HEK293 (cell line): ENCODE data around the gene ZNF471.

ENCODE experiments used
- BCL11A ChIP-seq: fragments of 450-650 bp; formaldehyde crosslinking; IDR thresholded peaks from 2 replicates; pipeline ENCODE4 v1.5.1; 2016; ENCODE audit warnings: low read depth, missing biosample characterization, missing genetic modification characterization
- BCL11B ChIP-seq: fragments of 450-650 bp; formaldehyde crosslinking; IDR thresholded peaks from 2 replicates; pipeline ENCODE4 v1.5.1; 2016; ENCODE audit warnings: low read depth, missing biosample characterization, missing genetic modification characterization
- ELK4 ChIP-seq: IDR thresholded peaks from 2 replicates; pipeline ENCODE4 v1.6.1; 2011; ENCODE audit warnings: mild to moderate bottlenecking, low read depth, low read length, borderline replicate concordance
- GLIS1 ChIP-seq: fragments of 450-650 bp; formaldehyde crosslinking; IDR thresholded peaks from 2 replicates; pipeline ENCODE4 v1.5.1; 2016; ENCODE audit warnings: missing biosample characterization, missing genetic modification characterization
- KLF1 ChIP-seq: fragments of 450-650 bp; formaldehyde crosslinking; IDR thresholded peaks from 2 replicates; pipeline ENCODE4 v1.5.1; 2016; ENCODE audit warnings: missing biosample characterization, missing genetic modification characterization
- KLF17 ChIP-seq: fragments of 450-650 bp; formaldehyde crosslinking; IDR thresholded peaks from 2 replicates; pipeline ENCODE4 v1.5.1; 2016; ENCODE audit warnings: missing biosample characterization, missing genetic modification characterization
- KLF8 ChIP-seq: fragments of 450-650 bp; formaldehyde crosslinking; IDR thresholded peaks from 2 replicates; pipeline ENCODE4 v1.5.1; 2016; ENCODE audit warnings: missing biosample characterization, missing genetic modification characterization
- KLF9 ChIP-seq: fragments of 450-650 bp; formaldehyde crosslinking; IDR thresholded peaks from 2 replicates; pipeline ENCODE4 v1.5.1; 2016; ENCODE audit warnings: missing biosample characterization, missing genetic modification characterization, low read depth
- PBX3 ChIP-seq: sonication (generic); formaldehyde crosslinking; IDR thresholded peaks from 2 replicates; pipeline ENCODE4 v1.8.1; 2022; ENCODE audit warnings: mild to moderate bottlenecking, moderate library complexity, missing genetic modification reagents
- SP3 ChIP-seq: fragments of 450-650 bp; formaldehyde crosslinking; IDR thresholded peaks from 2 replicates; pipeline ENCODE4 v1.5.1; 2016; ENCODE audit warnings: missing biosample characterization, missing genetic modification characterization
- WT1 ChIP-seq: fragments of 450-650 bp; formaldehyde crosslinking; IDR thresholded peaks from 2 replicates; pipeline ENCODE4 v1.5.1; 2016; ENCODE audit warnings: missing biosample characterization, missing genetic modification characterization
- YY1 ChIP-seq: fragments of 450-650 bp; formaldehyde crosslinking; IDR thresholded peaks from 2 replicates; pipeline ENCODE4 v1.5.1; 2018; ENCODE audit warnings: missing biosample characterization, missing genetic modification characterization
- ZBTB26 ChIP-seq: fragments of 450-650 bp; formaldehyde crosslinking; optimal IDR thresholded peaks from 2 replicates; pipeline ENCODE3; 2016; ENCODE audit warnings: missing biosample characterization, mild to moderate bottlenecking, missing genetic modification characterization
- ZBTB8A ChIP-seq: fragments of 450-650 bp; formaldehyde crosslinking; IDR thresholded peaks from 2 replicates; pipeline ENCODE4 v1.5.1; 2016; ENCODE audit warnings: missing biosample characterization, missing genetic modification characterization
- ZEB2 ChIP-seq: fragments of 450-650 bp; formaldehyde crosslinking; IDR thresholded peaks from 2 replicates; pipeline ENCODE4 v1.5.1; 2016; ENCODE audit warnings: missing biosample characterization, missing genetic modification characterization
- ZNF114 ChIP-seq: fragments of 450-650 bp; formaldehyde crosslinking; IDR thresholded peaks from 2 replicates; pipeline ENCODE4 v1.5.0; 2017; ENCODE audit warnings: missing biosample characterization, missing genetic modification characterization
- ZNF121 ChIP-seq: fragments of 450-650 bp; formaldehyde crosslinking; IDR thresholded peaks from 2 replicates; pipeline ENCODE4 v1.5.1; 2016; ENCODE audit warnings: missing biosample characterization, missing genetic modification characterization
- ZNF140 ChIP-seq: fragments of 450-650 bp; formaldehyde crosslinking; IDR thresholded peaks from 2 replicates; pipeline ENCODE4 v1.5.1; 2016; ENCODE audit warnings: missing biosample characterization, missing genetic modification characterization
- ZNF18 ChIP-seq: fragments of 450-650 bp; formaldehyde crosslinking; IDR thresholded peaks from 2 replicates; pipeline ENCODE4 v1.5.1; 2016; ENCODE audit warnings: missing biosample characterization, missing genetic modification characterization
- ZNF311 ChIP-seq: fragments of 450-650 bp; formaldehyde crosslinking; IDR thresholded peaks from 2 replicates; pipeline ENCODE4 v1.5.1; 2017; ENCODE audit warnings: missing biosample characterization, missing genetic modification characterization, borderline replicate concordance
- ZNF350 ChIP-seq: fragments of 450-650 bp; formaldehyde crosslinking; IDR thresholded peaks from 2 replicates; pipeline ENCODE4 v1.5.0; 2017; ENCODE audit warnings: missing biosample characterization, mild to moderate bottlenecking, missing genetic modification characterization
- ZNF37A ChIP-seq: fragments of 450-650 bp; IDR thresholded peaks from 2 replicates; pipeline ENCODE4 v1.5.1; 2018; ENCODE audit warnings: missing biosample characterization, missing genetic modification characterization
- ZNF423 ChIP-seq: fragments of 450-650 bp; formaldehyde crosslinking; IDR thresholded peaks from 2 replicates; pipeline ENCODE4 v1.5.1; 2016; ENCODE audit warnings: missing biosample characterization, missing genetic modification characterization
- ZNF501 ChIP-seq: fragments of 450-650 bp; formaldehyde crosslinking; IDR thresholded peaks from 2 replicates; pipeline ENCODE4 v1.5.1; 2016; ENCODE audit warnings: missing biosample characterization, missing genetic modification characterization
- ZNF521 ChIP-seq: fragments of 450-650 bp; formaldehyde crosslinking; IDR thresholded peaks from 2 replicates; pipeline ENCODE4 v1.5.1; 2017; ENCODE audit warnings: missing biosample characterization, mild to moderate bottlenecking, missing genetic modification characterization
- ZNF626 ChIP-seq: fragments of 450-650 bp; sonication (Bioruptor Pico); formaldehyde crosslinking; IDR thresholded peaks from 2 replicates; pipeline ENCODE4 v1.5.1; 2018; ENCODE audit warnings: missing biosample characterization, missing genetic modification characterization, inconsistent platforms
- ZNF645 ChIP-seq: fragments of 450-650 bp; formaldehyde crosslinking; IDR thresholded peaks from 2 replicates; pipeline ENCODE4; 2016; ENCODE audit warnings: missing biosample characterization, missing genetic modification characterization
- ZNF670 ChIP-seq: fragments of 450-650 bp; formaldehyde crosslinking; IDR thresholded peaks from 2 replicates; pipeline ENCODE4 v1.5.1; 2016; ENCODE audit warnings: missing biosample characterization, missing genetic modification characterization, low read depth
- ZNF707 ChIP-seq: fragments of 450-650 bp; formaldehyde crosslinking; IDR thresholded peaks from 2 replicates; pipeline ENCODE4 v1.5.1; 2016; ENCODE audit warnings: missing biosample characterization, missing genetic modification characterization
- ZNF76 ChIP-seq: fragments of 450-650 bp; formaldehyde crosslinking; IDR thresholded peaks from 2 replicates; pipeline ENCODE4; 2016; ENCODE audit warnings: low read depth, missing biosample characterization, missing genetic modification characterization, borderline replicate concordance
- ZNF792 ChIP-seq: fragments of 450-650 bp; formaldehyde crosslinking; IDR thresholded peaks from 2 replicates; pipeline ENCODE4 v1.5.1; 2016; ENCODE audit warnings: missing biosample characterization, missing genetic modification characterization
- ZNF843 ChIP-seq: fragments of 450-650 bp; formaldehyde crosslinking; IDR thresholded peaks from 2 replicates; pipeline ENCODE4 v1.5.1; 2016; ENCODE audit warnings: missing biosample characterization, missing genetic modification characterization
- ZSCAN23 ChIP-seq: fragments of 450-650 bp; formaldehyde crosslinking; IDR thresholded peaks from 2 replicates; pipeline ENCODE4 v1.5.1; 2016; ENCODE audit warnings: missing biosample characterization, missing genetic modification characterization
- ZXDB ChIP-seq: fragments of 450-650 bp; formaldehyde crosslinking; IDR thresholded peaks from 2 replicates; pipeline ENCODE4 v1.5.1; 2016; ENCODE audit warnings: missing biosample characterization, missing genetic modification characterization

ZNF471 gene

GRCh38 chr19:56477429-56478338, 30.0 kb upstream of the ZNF471 start (continued):
- TF ChIP-seq ZNF645 (no peak), SP3 (tag by site-specific recombination) (peak; percentile 82), ZNF76 (peak; percentile 99), KLF17 (tag by site-specific recombination) (peak; percentile 12; the same call in 1 of the 2 replicates), BCL11B (tag by site-specific recombination) (0 out of 2 replicates have a peak, but pooled peaks have one; percentile 21), ZNF114 (tag by site-specific recombination) (no peak), ZNF501 (tag by site-specific recombination) (0 out of 2 replicates have a peak, but pooled peaks have one; percentile 64), ELK4 (no peak), ZNF670 (tag by site-specific recombination) (no peak), ZEB2 (tag by site-specific recombination) (peak; percentile 51; the same call in 1 of the 2 replicates), GLIS1 (tag by site-specific recombination) (no peak), YY1 (tag by site-specific recombination) (peak; percentile 53; the same call in 1 of the 2 replicates), ZBTB8A (no peak), BCL11A (tag by site-specific recombination) (no peak), ZNF707 (tag by site-specific recombination) (no peak), ZNF521 (no peak), KLF8 (tag by site-specific recombination) (peak; percentile 67), ZNF350 (no peak), ZNF423 (tag by site-specific recombination) (no peak), PBX3 (peak; percentile 72; the same call in 1 of the 2 replicates), ZNF37A (tag by site-specific recombination) (no peak), ZNF792 (tag by site-specific recombination) (no peak; the same call in 1 of the 2 replicates), ZXDB (peak; percentile 75), ZSCAN23 (no peak), WT1 (tag by site-specific recombination) (0 out of 2 replicates have a peak, but pooled peaks have one; percentile 16), KLF1 (tag by site-specific recombination) (peak; percentile 19; the same call in 1 of the 2 replicates), ZNF18 (tag by site-specific recombination) (no peak; the same call in 1 of the 2 replicates), ZNF843 (tag by site-specific recombination) (no peak), ZNF311 (no peak), KLF9 (tag by site-specific recombination) (peak; percentile 20; the same call in 1 of the 2 replicates), ZBTB26 (peak; percentile 84), ZNF121 (tag by site-specific recombination) (no peak), ZNF626 (no peak), ZNF140 (tag by site-specific recombination) (no peak)
